GM18526 (cell line): ENCODE data around the gene HOXA6.

Experiments
- POLR2A ChIP-seq: IDR thresholded peaks from 3 replicates; pipeline ENCODE4 v1.6.1; 2011; ENCODE audit not compliant: insufficient read length; ENCODE audit errors: extremely low read depth

Gene HOXA6

DNA sequence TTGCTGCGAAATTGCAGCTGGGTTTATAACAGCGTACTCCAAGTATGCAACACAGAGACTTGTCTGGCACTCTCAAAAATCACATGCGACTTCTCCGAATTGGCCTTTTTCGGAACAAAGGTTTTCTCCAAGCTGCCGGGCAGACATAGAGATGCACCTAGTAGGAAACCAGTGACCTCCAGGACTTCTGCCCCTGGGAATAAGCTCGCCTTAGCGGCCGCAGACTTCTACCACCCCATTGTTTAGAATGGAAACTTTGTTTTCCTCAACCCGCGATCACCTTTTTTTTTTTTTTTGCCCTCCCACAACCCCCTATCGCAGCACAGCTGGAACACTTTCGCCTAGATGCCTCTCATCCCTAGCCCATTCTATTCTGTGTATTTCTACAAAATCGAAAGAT, 31.5 kb upstream of the HOXA6 start:
- no peak for TF ChIP-seq POLR2A

DNA sequence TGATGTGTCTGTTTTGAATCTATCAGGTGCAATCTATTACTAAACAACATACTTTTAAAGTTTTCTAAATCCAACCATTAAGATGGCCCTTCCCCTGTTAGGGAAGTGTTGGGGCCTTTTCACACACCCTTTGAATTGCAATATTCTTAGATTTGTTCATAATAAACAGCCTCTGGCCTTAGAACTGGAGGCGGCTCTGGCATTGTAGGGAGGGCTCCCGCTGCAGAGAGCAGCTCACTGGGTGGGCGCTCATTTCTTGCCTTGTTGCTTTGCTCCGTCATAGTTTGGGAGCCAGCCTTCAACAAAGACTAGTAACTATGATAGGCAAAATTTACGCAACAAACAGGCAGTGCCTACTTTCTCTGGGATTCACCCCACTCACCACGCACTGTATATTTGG, 30.8 kb upstream of the HOXA6 start:
- TF ChIP-seq POLR2A: no peak

DNA sequence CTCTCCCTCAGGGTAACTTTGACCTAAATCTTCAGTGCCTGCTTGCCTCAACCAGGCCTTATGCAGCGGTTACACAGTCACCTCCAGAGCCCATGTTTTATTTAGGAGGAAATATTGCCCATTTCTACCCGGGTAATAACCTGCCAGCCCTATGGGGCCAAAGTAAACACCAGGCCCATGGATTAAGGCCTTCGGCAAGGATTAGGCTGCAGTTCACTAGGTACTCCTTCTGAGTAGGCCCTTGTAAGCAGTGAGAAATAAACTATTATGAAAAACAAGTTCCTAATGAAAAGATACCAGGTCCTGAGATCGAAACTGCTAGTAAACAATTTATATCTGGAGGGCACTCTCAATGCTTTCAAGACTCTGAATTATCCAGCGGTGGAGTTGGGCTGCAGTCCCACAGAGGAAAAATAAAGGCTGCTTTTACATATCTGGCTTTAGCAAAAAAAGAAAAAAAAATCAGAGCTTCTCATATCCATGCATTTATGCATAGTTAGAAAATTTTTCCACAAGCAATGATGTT, 30.3 kb upstream of the HOXA6 start:
- TF ChIP-seq POLR2A: no peak

DNA sequence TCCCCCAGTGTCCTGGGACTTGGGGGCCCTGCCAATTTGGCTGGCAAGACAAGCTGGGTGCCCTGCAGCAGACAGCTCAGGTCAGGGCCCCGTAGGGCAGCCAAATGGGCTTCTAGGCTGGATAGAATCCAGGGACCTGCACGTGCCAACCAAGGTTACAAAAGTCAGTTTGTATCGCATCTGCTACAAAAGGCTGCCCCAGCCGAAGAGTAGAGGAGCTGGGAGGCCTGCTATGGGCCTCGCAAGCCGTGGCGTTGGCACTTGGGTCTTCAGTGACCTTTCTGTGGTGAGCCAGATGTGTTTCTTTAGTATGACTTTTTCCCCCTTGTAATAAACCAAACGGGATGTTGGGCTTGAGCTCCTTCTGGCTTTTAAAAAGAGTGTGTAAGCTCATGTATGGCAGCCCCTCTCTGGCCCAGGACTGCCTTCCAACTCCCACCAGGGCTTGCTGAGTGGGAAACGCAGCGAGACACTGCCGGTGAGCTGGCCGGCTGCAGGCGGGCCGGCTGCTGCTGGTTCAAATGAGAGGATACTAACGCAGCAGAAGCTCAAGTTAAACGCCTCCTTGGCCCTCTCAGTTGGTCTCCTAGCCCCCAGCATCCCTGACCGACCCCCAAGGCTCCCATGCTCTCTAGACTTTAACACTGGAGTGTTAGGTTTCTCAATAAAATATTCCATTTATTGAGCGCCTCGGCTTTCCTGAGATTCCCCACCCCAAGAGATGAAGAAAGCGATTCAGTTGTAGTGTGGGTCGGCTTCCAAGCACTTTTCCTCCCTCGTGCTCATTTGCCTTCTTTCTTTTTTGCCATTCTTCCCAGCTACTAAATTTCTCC, 29.6 kb upstream of the HOXA6 start:
- TF ChIP-seq POLR2A: no peak

DNA sequence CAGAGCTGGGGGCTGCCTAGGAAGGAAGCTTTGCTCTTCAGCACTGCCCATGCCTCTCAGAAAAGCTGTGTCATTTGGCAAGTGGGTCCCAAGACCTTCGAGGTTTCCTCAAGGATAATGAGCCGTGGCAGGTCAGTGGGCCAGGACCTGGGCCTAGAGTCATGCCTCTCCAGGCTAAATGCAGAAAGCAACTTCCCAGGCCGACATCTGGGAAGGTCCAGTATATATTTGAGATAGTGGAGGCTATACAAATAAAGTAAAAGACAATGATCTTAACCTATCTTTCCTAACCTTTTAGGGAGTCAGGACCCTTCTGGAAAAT, 28.9 kb upstream of the HOXA6 start:
- TF ChIP-seq POLR2A: no peak

DNA sequence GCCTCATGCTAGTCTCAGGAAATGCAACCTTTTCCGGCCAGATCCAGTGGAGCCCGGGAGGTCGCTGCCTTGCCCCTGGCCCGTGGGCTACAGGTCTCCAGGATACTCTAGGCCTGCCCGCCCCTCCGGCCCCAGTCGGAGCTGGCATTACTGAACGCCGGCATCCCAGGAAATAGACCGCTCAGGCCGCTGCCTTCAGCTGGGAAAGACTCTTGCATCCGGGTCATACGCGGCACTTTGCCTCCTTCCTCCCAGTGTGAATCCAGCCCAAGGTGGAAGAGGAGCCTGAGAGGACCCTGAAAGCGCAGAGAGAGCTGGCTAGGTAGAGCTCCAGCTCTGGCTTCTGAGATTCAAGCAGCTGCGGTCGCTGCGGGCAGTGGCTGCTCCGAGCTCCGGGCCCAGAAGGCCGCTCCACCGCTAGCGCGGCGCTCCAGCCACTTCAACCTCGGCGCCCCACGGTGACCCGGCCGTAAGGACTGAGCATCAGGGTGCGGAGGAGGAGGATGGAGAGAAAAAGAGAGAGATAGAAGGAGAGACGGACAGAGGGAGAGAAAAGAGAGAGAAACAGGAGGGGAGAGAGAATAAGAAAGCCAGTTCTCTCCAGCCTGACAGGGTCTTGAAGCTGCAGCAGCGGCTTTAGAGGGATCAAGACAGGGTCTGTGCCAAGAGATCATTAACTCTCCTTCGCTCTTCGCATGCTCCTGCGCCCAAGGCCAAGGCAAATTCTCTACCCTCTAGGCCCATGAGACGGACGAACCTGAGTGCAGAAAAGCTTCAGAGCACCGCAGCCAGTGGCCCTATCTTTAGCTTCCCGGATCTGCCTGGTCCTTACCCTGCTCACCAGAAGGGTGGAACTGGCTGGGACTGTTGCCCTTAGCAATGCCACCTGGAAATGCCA, 28.3 kb upstream of the HOXA6 start:
- TF ChIP-seq POLR2A: no peak

DNA sequence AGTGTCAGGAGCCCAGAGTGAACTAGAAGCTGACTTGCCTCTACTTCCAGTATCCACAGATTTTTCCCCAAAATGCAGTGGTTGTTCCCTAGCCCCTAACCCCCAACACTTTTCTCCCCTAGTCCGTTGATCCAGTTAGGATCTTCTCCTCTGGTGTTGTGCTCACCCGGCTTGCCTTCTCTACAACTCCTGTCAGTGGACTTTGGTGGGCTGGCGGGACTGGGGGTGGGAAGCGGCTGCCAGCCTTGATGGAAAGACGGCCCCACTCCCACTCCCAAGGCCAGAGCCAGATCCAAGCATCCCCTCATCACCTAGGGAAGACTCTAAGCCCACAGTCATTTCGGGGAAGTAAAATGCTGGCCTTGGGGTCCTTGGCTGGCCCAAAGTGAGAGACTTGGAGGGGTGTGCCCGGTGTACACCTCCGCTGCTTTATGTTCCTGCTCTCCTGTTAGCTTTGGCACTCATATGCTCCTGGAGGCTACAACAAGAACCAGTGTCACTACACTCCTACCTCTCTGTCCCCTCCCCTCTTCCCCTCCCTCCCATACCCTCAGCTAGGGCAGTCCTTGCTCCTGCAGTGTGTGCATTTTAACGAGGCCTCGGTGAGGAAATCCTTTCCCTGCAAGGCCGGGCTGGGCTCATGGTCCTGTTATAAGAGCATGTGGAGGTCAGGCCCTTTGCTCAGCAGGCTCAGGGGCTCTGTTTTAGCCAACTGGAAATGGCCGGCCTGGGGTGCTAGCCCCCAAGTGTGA, 27.5 kb upstream of the HOXA6 start:
- TF ChIP-seq POLR2A: no peak

DNA sequence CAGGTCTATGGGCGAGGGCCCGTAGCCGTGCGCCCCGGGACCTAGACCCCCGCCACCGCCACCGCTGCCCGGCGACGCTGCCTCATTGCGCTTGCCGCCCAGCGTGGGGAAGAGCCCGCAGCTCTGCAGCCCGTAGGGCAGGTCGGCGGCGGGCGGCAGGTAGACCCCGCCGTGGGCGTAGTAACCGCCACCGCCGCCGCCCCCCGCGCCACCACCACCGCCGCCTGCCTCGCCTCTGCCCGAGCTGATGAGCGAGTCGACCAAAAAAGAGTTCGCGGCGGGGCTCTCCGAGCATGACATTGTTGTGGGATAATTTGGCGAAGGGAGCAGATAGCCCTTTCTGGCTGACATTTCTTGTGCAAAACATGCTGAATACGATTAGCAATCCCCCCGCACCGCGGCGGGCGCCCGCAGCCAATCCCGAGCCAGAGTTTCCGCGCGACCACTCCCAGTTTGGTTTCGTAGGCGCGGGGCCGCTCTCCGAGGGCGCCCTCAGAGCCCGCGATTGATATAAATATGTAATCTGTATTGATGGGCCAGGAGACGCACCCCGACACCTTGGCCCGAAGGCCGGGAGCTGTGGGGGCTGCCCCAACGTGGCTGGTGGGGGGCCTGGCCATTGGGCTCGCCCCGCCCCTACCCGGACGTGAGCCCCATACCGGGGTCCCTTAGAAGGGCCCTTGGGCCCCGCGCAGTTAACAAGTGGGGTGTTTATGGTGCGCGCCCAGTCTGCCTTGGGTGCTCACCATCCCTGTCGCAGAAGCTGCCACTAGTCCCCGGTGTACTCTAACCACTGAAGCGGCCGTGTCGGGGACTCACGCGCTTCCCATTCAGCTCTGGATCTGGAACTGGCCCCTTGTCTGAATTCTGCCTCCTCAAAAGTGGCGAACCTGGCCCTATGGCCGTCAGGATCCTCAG, 26.6 kb upstream of the HOXA6 start, which contains the start of gene HOXA10:
Gene HOXA10 (minus strand): TSS at position 365 of the 918 bp plus-strand sequence. CDS start 14 bp downstream, at position 351.
- TF ChIP-seq POLR2A: no peak

DNA sequence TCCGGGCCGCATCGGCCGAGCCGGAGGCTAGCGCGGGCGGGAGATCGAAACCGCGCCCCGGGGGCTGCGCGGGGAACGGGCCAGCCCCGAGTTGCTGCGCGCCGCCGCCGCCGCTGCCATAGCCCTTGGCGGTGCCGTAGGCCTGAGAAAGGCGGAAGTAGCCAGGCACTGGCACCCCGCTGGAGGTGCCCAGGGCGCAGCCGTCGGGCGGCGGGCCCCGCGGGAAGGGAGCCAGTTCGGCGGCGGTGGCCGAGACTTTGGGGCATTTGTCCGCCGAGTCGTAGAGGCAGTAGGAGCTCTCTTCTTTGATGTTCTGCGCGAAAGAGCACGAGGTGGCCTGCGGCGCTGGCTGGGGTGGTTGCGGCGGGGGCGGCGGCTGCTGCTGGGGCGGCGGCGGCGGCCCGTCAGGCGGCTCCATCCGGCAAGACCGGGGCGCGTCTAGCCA, 26.0 kb upstream of the HOXA6 start:
- no peak for TF ChIP-seq POLR2A

DNA sequence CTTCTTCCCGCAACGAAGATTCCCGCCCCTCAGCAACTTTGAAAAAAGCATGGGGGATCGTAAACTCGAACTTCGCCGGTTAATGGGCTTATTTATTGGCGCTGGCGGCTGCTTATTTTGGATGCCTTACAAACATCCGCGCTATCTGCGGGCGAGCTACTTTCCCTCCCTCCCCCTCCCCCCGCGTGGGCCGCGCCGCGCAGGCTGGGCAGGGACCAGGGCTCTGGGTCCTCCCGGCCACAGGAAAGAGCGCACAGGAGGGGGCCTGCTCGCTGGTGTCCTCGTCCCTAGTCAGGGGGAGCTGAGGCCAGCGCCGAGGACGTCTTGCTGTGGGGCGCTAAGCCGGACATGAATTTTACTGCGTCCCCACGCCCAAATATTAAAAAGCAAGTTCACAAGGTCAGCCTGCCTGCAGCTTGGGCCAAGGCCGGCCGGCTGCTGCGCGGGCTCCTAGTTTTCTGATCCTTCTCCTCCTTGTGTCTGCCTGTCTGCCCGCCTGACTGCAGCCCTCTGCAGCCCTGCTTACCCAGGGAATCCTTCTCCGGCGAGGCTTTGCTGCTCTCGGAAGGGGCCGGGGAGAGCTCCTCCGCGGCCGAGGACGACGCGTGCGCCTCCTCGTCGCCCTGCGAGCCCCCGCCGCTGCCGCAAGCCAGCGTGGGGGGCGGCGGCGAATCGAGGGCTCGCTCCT, 25.4 kb upstream of the HOXA6 start:
- no peak for TF ChIP-seq POLR2A

DNA sequence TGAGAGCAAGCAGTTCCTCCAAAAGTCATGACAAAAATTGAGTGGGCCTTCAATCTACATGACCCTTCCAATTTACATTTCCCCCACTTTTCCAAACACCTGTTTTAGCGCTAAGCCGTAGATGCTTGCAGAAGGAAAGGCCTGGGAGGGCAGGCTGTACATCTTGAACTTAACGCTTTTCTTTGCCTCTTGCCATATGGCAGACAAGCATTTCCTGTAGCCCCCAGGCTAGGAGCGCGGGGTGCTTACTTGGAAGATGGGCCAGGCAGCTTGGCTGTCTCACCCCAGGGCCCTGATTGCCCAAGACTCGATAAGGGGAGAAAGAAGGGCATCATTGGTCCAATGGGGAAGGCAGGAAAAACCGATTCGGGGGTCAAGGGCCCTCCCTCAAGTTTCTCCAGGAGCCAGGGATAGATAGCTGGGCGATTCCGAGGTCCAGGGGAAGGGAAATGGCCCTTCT, 24.8 kb upstream of the HOXA6 start:
- TF ChIP-seq POLR2A: no peak

DNA sequence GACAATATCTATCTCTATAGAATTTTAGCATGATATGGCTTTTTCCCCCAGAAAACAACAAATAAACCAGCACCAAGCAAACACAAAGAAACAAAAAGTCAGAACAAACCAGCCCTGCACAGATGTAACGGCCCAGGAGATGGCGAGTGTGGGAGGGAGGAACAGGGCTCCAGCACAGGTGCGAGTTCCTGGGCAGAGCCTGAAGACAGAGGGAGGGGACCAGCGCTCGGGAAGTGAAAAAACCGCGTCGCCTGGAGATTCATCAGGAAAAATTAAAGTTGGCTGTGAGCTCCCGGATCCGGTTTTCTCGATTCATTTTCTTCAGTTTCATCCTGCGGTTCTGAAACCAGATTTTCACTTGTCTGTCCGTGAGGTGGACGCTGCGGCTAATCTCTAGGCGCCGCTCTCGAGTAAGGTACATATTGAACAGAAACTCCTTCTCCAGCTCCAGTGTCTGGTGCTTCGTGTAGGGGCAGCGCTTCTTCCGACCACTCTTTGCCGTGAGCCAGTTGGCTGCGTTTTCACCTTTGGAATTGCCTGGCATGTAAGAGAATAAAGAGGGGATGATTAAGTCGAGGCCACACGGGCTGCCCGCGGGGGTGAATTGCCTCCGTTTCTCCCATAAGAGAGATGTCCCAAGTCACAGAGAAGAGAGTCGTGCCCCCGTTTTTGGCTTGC, 24.2 kb upstream of the HOXA6 start:
- TF ChIP-seq POLR2A: no peak

DNA sequence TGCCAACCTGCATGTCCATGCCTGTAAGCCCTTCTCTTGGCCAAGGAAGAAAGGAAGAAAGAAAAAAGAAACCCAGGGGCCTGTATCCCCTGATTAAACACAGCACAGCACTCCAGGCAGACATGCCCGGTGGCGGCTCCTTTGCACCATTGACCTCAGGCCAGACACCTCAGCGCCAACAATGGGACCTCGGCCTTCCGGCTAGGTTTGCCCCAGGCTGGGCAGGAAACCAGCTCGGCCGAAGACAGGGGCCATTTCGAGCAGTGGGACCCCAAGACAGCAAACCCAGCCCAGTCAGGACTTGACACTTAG, 23.7 kb upstream of the HOXA6 start:
- TF ChIP-seq POLR2A: no peak
